H9 (cell line): ENCODE results near the gene NCL. TPM values are rescaled to one million over a fixed set of nuclear protein-coding genes. Genes with fewer than 3 reads are reported as not detected.

Experiments
- DNase-seq: peaks from one replicate; pipeline ENCODE4 v3.0.0-alpha.2; 2017
- H2AFZ ChIP-seq: one replicate; pipeline ENCODE4 v1.6.1; 2013; ENCODE audit warnings: mild to moderate bottlenecking, low read length, control low read depth, moderate library complexity
- H2AK5ac ChIP-seq: 2 replicates; pipeline ENCODE4 v1.6.1; 2013; ENCODE audit warnings: low read length, control low read depth, mixed read lengths; ENCODE audit not compliant: insufficient read length
- H2BK120ac ChIP-seq: one replicate; pipeline ENCODE4 v1.6.1; 2013; ENCODE audit warnings: low read depth, mild to moderate bottlenecking, low read length, control low read depth, inconsistent platforms; ENCODE audit not compliant: poor library complexity, severe bottlenecking
- H2BK12ac ChIP-seq: 2 replicates; pipeline ENCODE4 v1.6.1; 2013; ENCODE audit warnings: low read length, control low read depth, mixed read lengths, low read depth; ENCODE audit not compliant: insufficient read length
- H2BK15ac ChIP-seq: 2 replicates; pipeline ENCODE4 v1.6.1; 2013; ENCODE audit warnings: low read depth, low read length, control low read depth
- H2BK20ac ChIP-seq: one replicate; pipeline ENCODE4 v1.6.1; 2013; ENCODE audit warnings: low read depth, mild to moderate bottlenecking, low read length, control low read depth, inconsistent platforms; ENCODE audit not compliant: poor library complexity, severe bottlenecking
- H2BK5ac ChIP-seq: 2 replicates; pipeline ENCODE4 v1.6.1; 2013; ENCODE audit warnings: low read length, control low read depth, mixed read lengths; ENCODE audit not compliant: insufficient read length
- H3K14ac ChIP-seq: 2 replicates; pipeline ENCODE4 v1.6.1; 2013; ENCODE audit warnings: low read length, control low read depth; ENCODE audit not compliant: insufficient read depth
- H3K18ac ChIP-seq: 2 replicates; pipeline ENCODE4 v1.6.1; 2013; ENCODE audit warnings: low read depth, mild to moderate bottlenecking, mixed read lengths, low read length, control low read depth; ENCODE audit not compliant: insufficient read length
- H3K23ac ChIP-seq: 2 replicates; pipeline ENCODE4 v1.6.1; 2013; ENCODE audit warnings: low read length, control low read depth, mixed read lengths, low read depth; ENCODE audit not compliant: insufficient read length
- H3K23me2 ChIP-seq: 2 replicates; pipeline ENCODE4 v1.6.1; 2013; ENCODE audit warnings: low read depth, mild to moderate bottlenecking, mixed read lengths, low read length, control low read depth; ENCODE audit not compliant: insufficient read length, poor library complexity, severe bottlenecking
- H3K27ac ChIP-seq: 2 replicates; pipeline ENCODE4 v1.5.1; 2013; ENCODE audit warnings: low read length, control low read depth, mixed read lengths, low read depth; ENCODE audit not compliant: insufficient read length
- H3K27me3 ChIP-seq: 2 replicates; pipeline ENCODE4 v1.6.1; 2013; ENCODE audit warnings: low read length, control low read depth, inconsistent platforms; ENCODE audit not compliant: insufficient read depth
- H3K4ac ChIP-seq: 2 replicates; pipeline ENCODE4 v1.6.1; 2013; ENCODE audit warnings: low read depth, mild to moderate bottlenecking, control low read depth, inconsistent platforms, low read length, moderate library complexity
- H3K4me1 ChIP-seq: 2 replicates; pipeline ENCODE4 v1.6.1; 2013; ENCODE audit warnings: low read length, control low read depth, inconsistent platforms; ENCODE audit not compliant: insufficient read depth
- H3K4me2 ChIP-seq: 2 replicates; pipeline ENCODE4 v1.6.1; 2013; ENCODE audit warnings: low read length, control low read depth, mixed read lengths; ENCODE audit not compliant: insufficient read length, insufficient read depth
- H3K56ac ChIP-seq: 2 replicates; pipeline ENCODE4 v1.6.1; 2013; ENCODE audit warnings: low read depth, mild to moderate bottlenecking, mixed read lengths, low read length, control low read depth; ENCODE audit not compliant: insufficient read length
- H3K79me1 ChIP-seq: 2 replicates; pipeline ENCODE4 v1.6.1; 2013; ENCODE audit warnings: low read depth, mild to moderate bottlenecking, moderate library complexity, low read length, control low read depth, inconsistent platforms; ENCODE audit not compliant: insufficient read depth, poor library complexity, severe bottlenecking
- H3K79me2 ChIP-seq: 2 replicates; pipeline ENCODE4 v1.6.1; 2013; ENCODE audit warnings: low read length, control low read depth, inconsistent platforms; ENCODE audit not compliant: insufficient read depth
- H3K9ac ChIP-seq: 2 replicates; pipeline ENCODE4 v1.6.1; 2013; ENCODE audit warnings: low read length, control low read depth, mixed read lengths; ENCODE audit not compliant: insufficient read length; ENCODE audit errors: extremely low read depth
- H3K9me3 ChIP-seq: one replicate; pipeline ENCODE4 v1.6.1; 2013; ENCODE audit warnings: low read depth, low read length, inconsistent platforms; ENCODE audit not compliant: control insufficient read depth
- H3T11ph ChIP-seq: one replicate; pipeline ENCODE4 v1.6.1; 2013; ENCODE audit warnings: mild to moderate bottlenecking, low read length, control low read depth, inconsistent platforms
- H4K20me1 ChIP-seq: one replicate; pipeline ENCODE4 v1.6.1; 2013; ENCODE audit not compliant: control insufficient read depth, insufficient read length, insufficient read depth
- H4K5ac ChIP-seq: 2 replicates; pipeline ENCODE4 v1.6.1; 2013; ENCODE audit warnings: low read depth, mild to moderate bottlenecking, mixed read lengths, low read length, control low read depth; ENCODE audit not compliant: insufficient read length
- H4K8ac ChIP-seq: replicated peaks from 2 replicates; pipeline ENCODE4 v1.6.1; 2013; ENCODE audit warnings: low read length, control low read depth, mixed read lengths, low read depth; ENCODE audit not compliant: insufficient read length
- H4K91ac ChIP-seq: 2 replicates; pipeline ENCODE4 v1.6.1; 2013; ENCODE audit warnings: low read depth, mild to moderate bottlenecking, moderate library complexity, mixed read lengths, low read length, control low read depth; ENCODE audit not compliant: insufficient read length
- H3K27ac Mint-ChIP-seq, 3 experiments: 2 replicates in 2 of 3; 3 replicates in 1 of 3; pipeline ENCODE4 v1.8.0; 2020 to 2021; ENCODE audit warnings: mixed read lengths in 3 of 3, mild to moderate bottlenecking in 1 of 3, moderate library complexity in 1 of 3
- H3K27me3 Mint-ChIP-seq: 2 replicates; pipeline ENCODE4 v1.8.0; 2021; ENCODE audit warnings: low read depth, mild to moderate bottlenecking, moderate library complexity, mixed read lengths
- H3K36me3 Mint-ChIP-seq, 3 experiments: 2 replicates in 2 of 3; 3 replicates in 1 of 3; pipeline ENCODE4 v1.8.0; 2020 to 2021; ENCODE audit warnings: low read depth in 3 of 3, mixed read lengths in 3 of 3; ENCODE audit not compliant: insufficient read depth in 1 of 3
- H3K4me1 Mint-ChIP-seq, 2 experiments: 2 replicates each; pipeline ENCODE4 v1.8.0; 2020; ENCODE audit warnings: mixed read lengths in 2 of 2
- H3K4me3 Mint-ChIP-seq, 2 experiments: 2 replicates in 1 of 2; 3 replicates in 1 of 2; pipeline ENCODE4 v1.8.0; 2020 to 2021; ENCODE audit warnings: mild to moderate bottlenecking in 2 of 2, mixed read lengths in 2 of 2, moderate library complexity in 1 of 2
- H3K9me3 Mint-ChIP-seq, 2 experiments: 2 replicates in 1 of 2; 3 replicates in 1 of 2; pipeline ENCODE4 v1.8.0; 2020; ENCODE audit warnings: mild to moderate bottlenecking in 2 of 2, mixed read lengths in 2 of 2, moderate library complexity in 1 of 2
- CTCF ChIP-seq: fragments of 200-600 bp; sonication (generic); conservative IDR thresholded peaks from 3 replicates; pipeline ENCODE4 v1.8.0; 2021; ENCODE audit warnings: antibody characterized with exemption, mild to moderate bottlenecking
- WGBS: extraction: QIAGEN DNeasy Blood & Tissue Kit; methylation state at CpG from one replicate; pipeline ENCODE4 v1.1.7; 2013; ENCODE audit warnings: missing lambda C conversion rate, low lambda C conversion rate, mixed read lengths; ENCODE audit not compliant: insufficient read length; ENCODE audit errors: extremely low coverage; 5-methylcytosine and 5-hydroxymethylcytosine counted together
- total RNA-seq: library from RNA; stranded (reverse); gene quantifications from 2 replicates; pipeline ENCODE4 v1.2.1, GENCODE V29; 2021

Gene NCL
- total RNA-seq, 1 experiment from 2014 or later, result 1,269 TPM

GRCh38 chr2:231422056-231422455, 42.2 kb downstream of the NCL start:
- no peaks in the 10 kb centered on the region for H4K20me1 ChIP-seq
- H3K56ac ChIP-seq, result no peak overlapping the region
- no peaks in the 10 kb centered on the region for H3K79me1 ChIP-seq
- no peaks in the 10 kb centered on the region for H3K79me2 ChIP-seq
- H3K9me3 Mint-ChIP-seq, result no peaks in the 10 kb centered on the region
- no peak overlapping the region for H3K14ac ChIP-seq
- H3K4ac ChIP-seq, result no peak overlapping the region
- H3K36me3 Mint-ChIP-seq, result peaks cover 0 to 2% (median 1%) of the 10 kb centered on the region in 3 experiments; a peak in 4 of 7 replicates
- H2BK120ac ChIP-seq, result no peak overlapping the region
- no peak overlapping the region for H3T11ph ChIP-seq
- H2BK5ac ChIP-seq, result no peak overlapping the region
- H3K4me2 ChIP-seq, result no peak overlapping the region
- H3K4me1 Mint-ChIP-seq, result peaks cover 13 to 25% of the 10 kb centered on the region in 2 experiments
- H3K18ac ChIP-seq, result no peak overlapping the region
- no peak overlapping the region for H2AK5ac ChIP-seq
- H3K27me3 Mint-ChIP-seq, result peaks cover 6% of the 10 kb centered on the region
- WGBS, result no CpG with 5 or more reads among the region's 2 CpGs
- no peak for TF ChIP-seq CTCF
- H3K4me1 ChIP-seq, result no peaks in the 10 kb centered on the region; the same call in 1 of the 2 replicates
- H4K8ac ChIP-seq, result no peak overlapping the region
- no peaks in the 10 kb centered on the region for H3K9me3 ChIP-seq
- no peak overlapping the region for H3K27ac Mint-ChIP-seq
- no peak overlapping the region for H3K23ac ChIP-seq
- no peak overlapping the region for H2BK12ac ChIP-seq
- no peak overlapping the region for H4K5ac ChIP-seq
- H2AFZ ChIP-seq, result no peak overlapping the region
- H3K23me2 ChIP-seq, result no peaks in the 10 kb centered on the region
- no peak overlapping the region for H2BK20ac ChIP-seq
- no peak overlapping the region for H3K4me3 Mint-ChIP-seq
- H3K27me3 ChIP-seq, result no peaks in the 10 kb centered on the region
- no peak overlapping the region for H2BK15ac ChIP-seq
- H4K91ac ChIP-seq, result no peak overlapping the region
- no peak overlapping the region for H3K27ac ChIP-seq
- no peak for DNase-seq
- H3K9ac ChIP-seq, result no peak overlapping the region
